H54 (cell line): ENCODE results near the gene PRDM15.

Source experiments
- DNase-seq: peaks from one replicate; pipeline ENCODE4 v3.0.0; 2011; ENCODE audit warnings: low spot score, mixed read lengths; ENCODE audit not compliant: insufficient read length
- FAIRE-seq: peaks from 3 replicates; lab custom pipeline; 2011; peaks lifted over from hg19 to GRCh38; lab: Jason Lieb, UNC
- POLR2A ChIP-seq: IDR thresholded peaks from 2 replicates; pipeline ENCODE4 v1.6.1; 2011; ENCODE audit warnings: low read depth, mild to moderate bottlenecking, low read length

Gene PRDM15

GRCh38 chr21:41919666-41920398 lies 40.7 kb upstream of the PRDM15 start:
- no peak for DNase-seq
- FAIRE-seq: no peak
- TF ChIP-seq POLR2A: no peak

- FAIRE-seq (no peak), DNase-seq (no peak)
- TF ChIP-seq POLR2A: no peak
Observed at GRCh38 chr21:41918561-41919358, 39.6 kb upstream of the PRDM15 start.

GRCh38 chr21:41917531-41917930 lies 38.4 kb upstream of the PRDM15 start:
- DNase-seq: no peak
- no peak for TF ChIP-seq POLR2A
- FAIRE-seq: no peak

- DNase-seq: no peak
- TF ChIP-seq POLR2A: no peak
- FAIRE-seq: no peak
Observed at GRCh38 chr21:41916888-41917433, 37.8 kb upstream of the PRDM15 start.

GRCh38 chr21:41914965-41915364 lies 35.8 kb upstream of the PRDM15 start:
- FAIRE-seq (no peak), DNase-seq (no peak)
- TF ChIP-seq POLR2A: no peak

GRCh38 chr21:41914358-41914757 lies 35.2 kb upstream of the PRDM15 start:
- no peak for TF ChIP-seq POLR2A
- DNase-seq (no peak), FAIRE-seq (no peak)

GRCh38 chr21:41913230-41913629 lies 34.1 kb upstream of the PRDM15 start:
- TF ChIP-seq POLR2A: no peak
- DNase-seq (no peak), FAIRE-seq (no peak)

- FAIRE-seq (no peak), DNase-seq (no peak)
- TF ChIP-seq POLR2A: no peak
Observed at GRCh38 chr21:41908829-41909228, 29.7 kb upstream of the PRDM15 start.

GRCh38 chr21:41907496-41908258 lies 28.5 kb upstream of the PRDM15 start:
- FAIRE-seq (no peak), DNase-seq (no peak)
- no peak for TF ChIP-seq POLR2A

GRCh38 chr21:41906770-41907169 lies 27.6 kb upstream of the PRDM15 start:
- FAIRE-seq (no peak), DNase-seq (no peak)
- TF ChIP-seq POLR2A: no peak

GRCh38 chr21:41903559-41904351 lies 24.6 kb upstream of the PRDM15 start:
- no peak for TF ChIP-seq POLR2A
- FAIRE-seq (no peak), DNase-seq (no peak)

GRCh38 chr21:41902946-41903345 lies 23.8 kb upstream of the PRDM15 start:
- FAIRE-seq: no peak
- no peak for DNase-seq
- no peak for TF ChIP-seq POLR2A

GRCh38 chr21:41901782-41902181 lies 22.6 kb upstream of the PRDM15 start:
- FAIRE-seq (no peak), DNase-seq (no peak)
- no peak for TF ChIP-seq POLR2A
